Thyroid gland (tissue), 4 donors: ENCODE results near the gene DIP2C.

Experiments used
- POLR2A ChIP-seq, 2 donors: fragments of 450-650 bp; IDR thresholded peaks; one replicate each; pipeline ENCODE4 v1.6.1; 2017; ENCODE audit warnings: antibody characterized with exemption in 2 of 2, mild to moderate bottlenecking in 2 of 2, moderate library complexity in 1 of 2
- TF ChIP-seq, protein P1 (sequence below), 6 experiments: fragments of 200-600 bp in 3 of 6; fragments of 450-650 bp in 3 of 6; sonication (generic) in 3 of 6; IDR thresholded peaks; one replicate each; pipeline ENCODE4 v1.5.1; 2016 to 2019; ENCODE audit warnings: antibody characterized with exemption in 6 of 6, mild to moderate bottlenecking in 2 of 6, inconsistent platforms in 1 of 6, moderate library complexity in 1 of 6

DNA sequence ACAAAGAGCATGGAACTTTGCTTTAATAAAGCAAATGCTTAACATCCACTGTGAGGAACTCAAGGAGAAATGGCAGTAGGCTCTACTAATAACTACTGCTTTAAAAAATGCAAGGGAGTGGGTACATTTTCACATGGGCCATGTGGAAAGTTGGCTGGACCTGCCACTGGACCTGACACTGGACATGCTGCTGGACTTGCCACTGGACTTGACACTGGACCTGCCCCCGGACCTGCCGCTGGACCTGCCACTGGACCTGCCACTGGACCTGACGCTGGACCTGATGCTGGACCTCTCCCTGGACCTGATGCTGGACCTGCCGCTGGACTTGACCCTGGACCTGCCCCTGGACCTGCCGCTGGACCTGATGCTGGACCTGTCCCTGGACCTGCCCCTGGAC is 32.6 kb downstream of the DIP2C start:
- TF ChIP-seq POLR2A (IDR thresholded peaks at IDR 0.05), result no peak
- TF ChIP-seq, protein P1, sequence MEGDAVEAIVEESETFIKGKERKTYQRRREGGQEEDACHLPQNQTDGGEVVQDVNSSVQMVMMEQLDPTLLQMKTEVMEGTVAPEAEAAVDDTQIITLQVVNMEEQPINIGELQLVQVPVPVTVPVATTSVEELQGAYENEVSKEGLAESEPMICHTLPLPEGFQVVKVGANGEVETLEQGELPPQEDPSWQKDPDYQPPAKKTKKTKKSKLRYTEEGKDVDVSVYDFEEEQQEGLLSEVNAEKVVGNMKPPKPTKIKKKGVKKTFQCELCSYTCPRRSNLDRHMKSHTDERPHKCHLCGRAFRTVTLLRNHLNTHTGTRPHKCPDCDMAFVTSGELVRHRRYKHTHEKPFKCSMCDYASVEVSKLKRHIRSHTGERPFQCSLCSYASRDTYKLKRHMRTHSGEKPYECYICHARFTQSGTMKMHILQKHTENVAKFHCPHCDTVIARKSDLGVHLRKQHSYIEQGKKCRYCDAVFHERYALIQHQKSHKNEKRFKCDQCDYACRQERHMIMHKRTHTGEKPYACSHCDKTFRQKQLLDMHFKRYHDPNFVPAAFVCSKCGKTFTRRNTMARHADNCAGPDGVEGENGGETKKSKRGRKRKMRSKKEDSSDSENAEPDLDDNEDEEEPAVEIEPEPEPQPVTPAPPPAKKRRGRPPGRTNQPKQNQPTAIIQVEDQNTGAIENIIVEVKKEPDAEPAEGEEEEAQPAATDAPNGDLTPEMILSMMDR (IDR thresholded peaks at IDR 0.05), result no peak
